ENCODE data around the gene ELMOD3. TPM values are rescaled to one million over a fixed set of nuclear protein-coding genes. Genes with fewer than 3 reads are reported as not detected.

ELMOD3 gene
- 10 to 100 TPM; 20.2 to 33.3 (median 21.7) TPM for total RNA-seq
- polyA plus RNA-seq = 10 to 100 TPM in 1 of 2 donors, 1 to 10 TPM in 1; 9.4 to 13.3 TPM
- 34.7 reads per million, percentile 63 among the genes with 10 or more reads in this experiment for total RNA-seq

DNA sequence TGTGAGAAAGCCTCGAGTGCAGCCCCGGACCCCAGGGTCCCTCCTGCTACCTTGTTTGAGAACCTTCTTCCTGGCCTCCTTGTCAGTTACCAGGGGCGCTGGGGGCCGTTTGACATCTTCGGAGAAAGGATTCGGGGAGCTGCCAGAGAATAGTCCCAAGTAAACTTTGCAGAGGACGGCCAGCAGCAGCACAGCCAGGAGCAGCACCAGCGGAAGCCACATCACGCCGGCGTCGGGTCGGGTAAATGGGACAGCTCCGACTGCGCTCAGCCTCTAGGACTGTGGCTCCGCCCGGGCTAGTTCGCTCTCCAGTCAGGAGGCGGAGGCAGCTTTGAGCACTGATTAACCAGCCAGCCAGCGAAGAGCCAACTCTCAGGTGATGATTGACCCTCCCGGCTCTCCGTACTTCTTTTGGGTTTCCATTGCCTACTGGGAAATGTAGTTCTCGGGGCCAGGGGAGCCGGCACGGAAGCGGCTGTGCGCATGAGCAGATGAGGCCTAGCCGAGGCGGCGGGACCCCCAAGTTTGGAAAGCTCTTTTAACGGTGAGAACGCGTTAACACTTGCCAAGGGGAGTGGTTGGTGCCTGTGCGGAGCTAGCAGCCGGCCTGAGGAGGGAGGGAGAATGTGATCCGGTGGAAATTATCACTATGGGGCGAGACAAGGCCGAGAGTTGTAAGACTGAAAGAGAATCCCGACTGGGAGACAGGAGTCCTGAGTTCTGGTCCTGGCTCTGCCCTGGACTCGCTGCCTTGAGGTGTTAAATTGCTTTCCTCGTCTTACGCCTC is at the start of gene ELMOD3, which contains the start of gene RETSAT:
Gene ELMOD3, plus strand, starts transcription at position 484 of the 787 bp plus-strand sequence. CDS start 2,430 bp downstream, outside the sequence.
Gene RETSAT, minus strand, starts transcription at position 243 of the 787 bp plus-strand sequence. Its CDS starts 21 bp downstream, at position 222.
- CTCF ChIA-PET = interaction anchor here (0.6 to 1.8 kb wide), 5 partner anchors 27 to 198 kb away, joined by 3 to 11 read pairs (median 3); partner anchors contain the start of gene TGOLN2
- DNase-seq = peak; percentile 79 to 99 (median 98)
- no peaks in the 10 kb centered on the region for H3K27me3 ChIP-seq (ENCODE audit: control insufficient read depth in 2 of 2, insufficient read depth in 2 of 2, low read length in 2 of 2)
- H3K4me3 ChIP-seq (ENCODE audit: low read length) = peak within 1 kb of the TSS; percentile 86
- no peaks in the 10 kb centered on the region for H3K9me3 ChIP-seq (ENCODE audit: control insufficient read depth in 2 of 3, low read length in 3 of 3)
- peak within 1 kb of the TSS; percentile 89 for H3K27ac ChIP-seq (ENCODE audit: low read depth, low read length)
- peaks cover 19 to 28% of the 10 kb centered on the region in 2 donors for H3K4me1 ChIP-seq (ENCODE audit: control insufficient read depth in 2 of 2, insufficient read depth in 2 of 2, low read length in 2 of 2)
- intact Hi-C loops (cut with micrococcal nuclease) = loop anchor here (1.0 to 5.0 kb wide), 14 partner anchors 26 to 895 kb away; partner anchors contain the start of genes GGCX (in 2 of the 2), MAT2A (in 2 of the 2), POLR1A (in 2 of the 2) and SH2D6 (in 2 of the 2)
- H3K4me3 Mint-ChIP-seq = peak within 1 kb of the TSS; percentile 91 to 100 (median 100)
- H3K4me1 Mint-ChIP-seq = peaks cover 36 to 61% (median 53%) of the 10 kb centered on the region in 7 donors
- peaks cover 4 to 36% (median 10%) of the 10 kb centered on the region in 3 experiments for H3K36me3 ChIP-seq (ENCODE audit: control insufficient read depth in 2 of 3, insufficient read depth in 3 of 3, low read length in 3 of 3)
- POLR2A ChIA-PET = interaction anchor here (0.6 to 14.5 kb wide), 28 partner anchors 12 to 722 kb away, joined by 3 to 211 read pairs (median 4); partner anchors contain the start of genes C2orf68, MAT2A, RNF181 and SH2D6
- H3K9me3 Mint-ChIP-seq = peaks cover 0 to 4% (median 0%) of the 10 kb centered on the region in 11 donors
- peaks cover 8 to 39% (median 23%) of the 10 kb centered on the region in 5 donors for H3K36me3 Mint-ChIP-seq
- ATAC-seq = peak; percentile 99
- no peaks in the 10 kb centered on the region for H3K27me3 Mint-ChIP-seq
- H3K27ac Mint-ChIP-seq = peak within 1 kb of the TSS; percentile 93 to 100 (median 99)

GRCh38 chr2:85307527-85307897 is 47.1 kb upstream of the ELMOD3 start:
- Histone ChIP-seq H3K36me3 (ENCODE audit: control insufficient read depth in 2 of 3, insufficient read depth in 3 of 3, low read length in 3 of 3) (no peaks in the 10 kb centered on the region), H3K4me1 (ENCODE audit: control insufficient read depth in 2 of 2, insufficient read depth in 2 of 2, low read length in 2 of 2) (peaks cover 11 to 31% of the 10 kb centered on the region in 2 donors), H3K4me3 (ENCODE audit: low read length) (peak overlapping the region; percentile 50), H3K9me3 (ENCODE audit: control insufficient read depth in 2 of 3, low read length in 3 of 3) (no peaks in the 10 kb centered on the region), H3K27me3 (ENCODE audit: control insufficient read depth in 2 of 2, insufficient read depth in 2 of 2, low read length in 2 of 2) (no peaks in the 10 kb centered on the region), H3K27ac (ENCODE audit: low read depth, low read length) (peak overlapping the region; percentile 60)
- peaks cover 0 to 11% (median 0%) of the 10 kb centered on the region in 5 donors for H3K36me3 Mint-ChIP-seq
- H3K4me1 Mint-ChIP-seq = peaks cover 28 to 51% (median 48%) of the 10 kb centered on the region in 7 donors
- ChIA-PET POLR2A (interaction anchor here (0.6 to 9.5 kb wide), 7 partner anchors 8 to 367 kb away, joined by 3 to 220 read pairs (median 3); partner anchors contain the start of genes ELMOD3, RETSAT and TGOLN2), CTCF (interaction anchor here (0.6 kb wide), 1 partner anchor 44 kb away, joined by 3 read pairs; no protein-coding TSS in a partner anchor)
- peaks cover 0 to 2% (median 0%) of the 10 kb centered on the region in 11 donors for H3K9me3 Mint-ChIP-seq
- H3K27ac Mint-ChIP-seq = peak overlapping the region in 8 of 9 donors; percentile 78 to 97 (median 94)
- peak; percentile 1 for ATAC-seq
- peaks cover 0 to 11% (median 0%) of the 10 kb centered on the region in 5 donors for H3K27me3 Mint-ChIP-seq
- H3K4me3 Mint-ChIP-seq = peak overlapping the region; percentile 35 to 93 (median 80)
- intact Hi-C loops (cut with micrococcal nuclease) = loop anchor here in 1 of 2 donors (5.0 kb wide), 1 partner anchor 245 kb away; no protein-coding TSS in a partner anchor
- DNase-seq = no peak

- Histone ChIP-seq H3K36me3 (ENCODE audit: control insufficient read depth in 2 of 3, insufficient read depth in 3 of 3, low read length in 3 of 3) (no peaks in the 10 kb centered on the region), H3K4me1 (ENCODE audit: control insufficient read depth in 2 of 2, insufficient read depth in 2 of 2, low read length in 2 of 2) (peaks cover 11 to 31% of the 10 kb centered on the region in 2 donors), H3K9me3 (ENCODE audit: control insufficient read depth in 2 of 3, low read length in 3 of 3) (no peaks in the 10 kb centered on the region), H3K27ac (ENCODE audit: low read depth, low read length) (peak overlapping the region; percentile 60), H3K4me3 (ENCODE audit: low read length) (no peak overlapping the region), H3K27me3 (ENCODE audit: control insufficient read depth in 2 of 2, insufficient read depth in 2 of 2, low read length in 2 of 2) (no peaks in the 10 kb centered on the region)
- ChIA-PET POLR2A (interaction anchor here (0.6 to 9.5 kb wide), 3 partner anchors 14 to 368 kb away, joined by 3 to 220 read pairs (median 7); partner anchors contain the start of genes MAT2A and TGOLN2), CTCF (no interaction called here)
- peaks cover 28 to 51% (median 48%) of the 10 kb centered on the region in 7 donors for H3K4me1 Mint-ChIP-seq
- H3K36me3 Mint-ChIP-seq = peaks cover 0 to 11% (median 0%) of the 10 kb centered on the region in 5 donors
- peaks cover 0 to 2% (median 0%) of the 10 kb centered on the region in 11 donors for H3K9me3 Mint-ChIP-seq
- peaks cover 0 to 9% (median 0%) of the 10 kb centered on the region in 5 donors for H3K27me3 Mint-ChIP-seq
- peak overlapping the region in 9 of 10 donors; percentile 23 to 93 (median 86) for H3K4me3 Mint-ChIP-seq
- DNase-seq (no peak), ATAC-seq (no peak)
- peak overlapping the region in 8 of 9 donors; percentile 41 to 97 (median 94) for H3K27ac Mint-ChIP-seq
- intact Hi-C loops (cut with micrococcal nuclease) = loop anchor here in 1 of 2 donors (5.0 kb wide), 1 partner anchor 244 kb away; no protein-coding TSS in a partner anchor
Observed at GRCh38 chr2:85308201-85308600, 46.4 kb upstream of the ELMOD3 start.

DNA sequence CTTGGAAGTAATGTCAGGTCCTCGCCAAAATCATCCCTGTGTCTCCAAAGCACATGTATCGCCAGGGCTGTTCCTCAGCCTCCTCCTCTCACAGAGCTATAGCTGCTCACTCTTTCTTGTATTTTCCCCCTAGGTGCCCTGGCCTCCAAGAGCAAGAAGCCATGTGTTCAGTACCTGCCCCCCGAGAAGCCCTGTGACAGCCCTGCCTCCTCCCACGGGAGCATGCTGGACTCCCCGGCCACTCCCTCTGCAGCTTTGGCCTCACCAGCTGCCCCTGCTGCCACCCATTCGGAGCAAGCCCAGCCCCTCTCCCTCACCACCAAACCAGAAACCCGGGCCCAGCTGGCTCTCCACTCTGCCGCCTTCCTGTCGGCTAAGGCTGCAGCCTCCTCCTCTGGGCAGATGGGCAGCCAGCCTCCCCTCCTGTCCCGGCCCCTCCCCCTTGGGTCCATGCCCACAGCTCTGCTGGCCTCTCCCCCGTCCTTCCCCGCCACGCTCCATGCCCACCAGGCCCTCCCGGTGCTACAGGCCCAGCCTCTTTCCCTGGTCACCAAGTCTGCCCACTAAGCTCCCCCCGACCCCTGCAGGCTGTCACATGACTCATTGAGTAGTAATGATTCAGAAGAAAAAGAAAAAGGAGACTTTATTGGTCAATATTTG is 45.5 kb upstream of the ELMOD3 start:
- peaks cover 26 to 56% (median 48%) of the 10 kb centered on the region in 7 donors for H3K4me1 Mint-ChIP-seq
- H3K27me3 Mint-ChIP-seq = peaks cover 0 to 8% (median 0%) of the 10 kb centered on the region in 5 donors
- DNase-seq (peak in 2 of 9 donors; percentile 16 to 18), ATAC-seq (peak; percentile 8)
- intact Hi-C loops (cut with micrococcal nuclease) = loop anchor here (1.0 to 5.0 kb wide), 2 partner anchors 45 to 243 kb away; partner anchors contain the start of genes ELMOD3 (in 1 of the 2) and RETSAT (in 1 of the 2)
- no peaks in the 10 kb centered on the region for H3K27me3 ChIP-seq (ENCODE audit: control insufficient read depth in 2 of 2, insufficient read depth in 2 of 2, low read length in 2 of 2)
- H3K27ac Mint-ChIP-seq = peak overlapping the region; percentile 43 to 98 (median 95)
- peaks cover 0 to 2% (median 0%) of the 10 kb centered on the region in 11 donors for H3K9me3 Mint-ChIP-seq
- H3K27ac ChIP-seq (ENCODE audit: low read depth, low read length) = peak overlapping the region; percentile 67
- peaks cover 0 to 17% (median 0%) of the 10 kb centered on the region in 5 donors for H3K36me3 Mint-ChIP-seq
- H3K4me1 ChIP-seq (ENCODE audit: control insufficient read depth in 2 of 2, insufficient read depth in 2 of 2, low read length in 2 of 2) = peaks cover 11 to 31% of the 10 kb centered on the region in 2 donors
- POLR2A ChIA-PET = interaction anchor here (0.6 to 9.5 kb wide), 7 partner anchors 8 to 1253 kb away, joined by 3 to 220 read pairs (median 7); partner anchors contain the start of genes ELMOD3, MAT2A, RETSAT and TGOLN2
- CTCF ChIA-PET = interaction anchor here (1.4 to 2.1 kb wide), 5 partner anchors 8 to 18 kb away, joined by 4 to 9 read pairs (median 7); no protein-coding TSS in a partner anchor
- peak overlapping the region; percentile 23 to 93 (median 86) for H3K4me3 Mint-ChIP-seq
- H3K4me3 ChIP-seq (ENCODE audit: low read length) = peak overlapping the region; percentile 57
- no peaks in the 10 kb centered on the region for H3K9me3 ChIP-seq (ENCODE audit: control insufficient read depth in 2 of 3, low read length in 3 of 3)
- H3K36me3 ChIP-seq (ENCODE audit: control insufficient read depth in 2 of 3, insufficient read depth in 3 of 3, low read length in 3 of 3) = peaks cover 0 to 5% (median 0%) of the 10 kb centered on the region in 3 experiments

GRCh38 chr2:85309699-85310321 is 44.8 kb upstream of the ELMOD3 start:
- peak overlapping the region; percentile 80 to 93 (median 86) for H3K4me3 Mint-ChIP-seq
- peaks cover 0 to 3% (median 0%) of the 10 kb centered on the region in 5 donors for H3K27me3 Mint-ChIP-seq
- ChIA-PET CTCF (interaction anchor here (1.4 to 2.1 kb wide), 5 partner anchors 9 to 17 kb away, joined by 4 to 9 read pairs (median 7); no protein-coding TSS in a partner anchor), POLR2A (interaction anchor here (0.6 to 9.5 kb wide), 7 partner anchors 9 to 1252 kb away, joined by 3 to 220 read pairs (median 7); partner anchors contain the start of genes ELMOD3, MAT2A, RETSAT and TGOLN2)
- Histone ChIP-seq H3K4me3 (ENCODE audit: low read length) (peak overlapping the region; percentile 57), H3K27ac (ENCODE audit: low read depth, low read length) (peak overlapping the region; percentile 67), H3K9me3 (ENCODE audit: control insufficient read depth in 2 of 3, low read length in 3 of 3) (no peaks in the 10 kb centered on the region), H3K4me1 (ENCODE audit: control insufficient read depth in 2 of 2, insufficient read depth in 2 of 2, low read length in 2 of 2) (peaks cover 11 to 31% of the 10 kb centered on the region in 2 donors), H3K27me3 (ENCODE audit: control insufficient read depth in 2 of 2, insufficient read depth in 2 of 2, low read length in 2 of 2) (no peaks in the 10 kb centered on the region), H3K36me3 (ENCODE audit: control insufficient read depth in 2 of 3, insufficient read depth in 3 of 3, low read length in 3 of 3) (peaks cover 0 to 13% (median 0%) of the 10 kb centered on the region in 3 experiments)
- intact Hi-C loops (cut with micrococcal nuclease) = loop anchor here (1.0 to 5.0 kb wide), 4 partner anchors 10 to 242 kb away; partner anchors contain the start of genes ELMOD3 (in 1 of the 2), RETSAT (in 1 of the 2) and TGOLN2 (in 1 of the 2)
- H3K9me3 Mint-ChIP-seq = peaks cover 0 to 2% (median 0%) of the 10 kb centered on the region in 11 donors
- DNase-seq (peak in 6 of 9 donors; percentile 36 to 50 (median 42)), ATAC-seq (peak; percentile 54)
- peaks cover 0 to 21% (median 0%) of the 10 kb centered on the region in 5 donors for H3K36me3 Mint-ChIP-seq
- peak overlapping the region; percentile 58 to 98 (median 95) for H3K27ac Mint-ChIP-seq
- peaks cover 21 to 60% (median 48%) of the 10 kb centered on the region in 7 donors for H3K4me1 Mint-ChIP-seq

Data from naive thymus-derived CD4-positive, alpha-beta T cell (primary cell).